Measurements from ENCODE around the gene CBLB.

CBLB gene

GRCh38 chr3:105869861-105870755 lies 1.3 kb upstream of the CBLB start:
- no peak for DNase-seq

- DNase-seq = no peak
These were observed 670 bp upstream of the CBLB start for GRCh38 chr3:105869531-105869833.

- DNase-seq = no peak
These were observed 426 bp downstream of the CBLB start for GRCh38 chr3:105868431-105868741.

GRCh38 chr3:105867712-105868430 lies 941 bp downstream of the CBLB start:
- DNase-seq = no peak

- DNase-seq = no peak
These were observed 1.9 kb downstream of the CBLB start for GRCh38 chr3:105866656-105867653.

- no peak for DNase-seq
These were observed 2.9 kb downstream of the CBLB start for GRCh38 chr3:105865867-105866350.

- no peak for DNase-seq
These were observed 3.7 kb downstream of the CBLB start for GRCh38 chr3:105865016-105865623.

GRCh38 chr3:105864212-105864611 lies 4.6 kb downstream of the CBLB start:
- DNase-seq = no peak

GRCh38 chr3:105863608-105864007 lies 5.2 kb downstream of the CBLB start:
- DNase-seq = no peak

GRCh38 chr3:105862217-105862616 lies 6.6 kb downstream of the CBLB start:
- no peak for DNase-seq

GRCh38 chr3:105860641-105861040 lies 8.2 kb downstream of the CBLB start:
- DNase-seq = no peak

GRCh38 chr3:105858017-105858416 lies 10.8 kb downstream of the CBLB start:
- no peak for DNase-seq

- DNase-seq = no peak
These were observed 11.2 kb downstream of the CBLB start for GRCh38 chr3:105857601-105858000.

GRCh38 chr3:105856605-105857004 lies 12.2 kb downstream of the CBLB start:
- no peak for DNase-seq

- no peak for DNase-seq
These were observed 14.9 kb downstream of the CBLB start for GRCh38 chr3:105853801-105854432.

- DNase-seq = no peak
These were observed 17.2 kb downstream of the CBLB start for GRCh38 chr3:105851582-105851981.

GRCh38 chr3:105851176-105851575 lies 17.6 kb downstream of the CBLB start:
- no peak for DNase-seq

GRCh38 chr3:105850593-105850992 lies 18.2 kb downstream of the CBLB start:
- no peak for DNase-seq

GRCh38 chr3:105848821-105849220 lies 20.0 kb downstream of the CBLB start:
- no peak for DNase-seq

- no peak for DNase-seq
These were observed 20.9 kb downstream of the CBLB start for GRCh38 chr3:105847865-105848264.

- DNase-seq = no peak
These were observed 21.4 kb downstream of the CBLB start for GRCh38 chr3:105847452-105847851.

GRCh38 chr3:105846809-105847208 lies 22.0 kb downstream of the CBLB start:
- DNase-seq = no peak

Data from NCI-H1092 (cell line).